OCI-LY3 (cell line): ENCODE measurements around the gene PCSK6.

Source experiments
- H2AFZ ChIP-seq: fragments of 200-600, 300-600 bp; shearing (Covaris generic); 2 replicates; pipeline ENCODE4 v1.6.0; 2014; ENCODE audit warnings: antibody characterized with exemption, low read depth, low read length
- H3K27ac ChIP-seq: fragments of 200-600, 300-600 bp; sonication (generic); 2 replicates; pipeline ENCODE4 v1.5.1; 2014; ENCODE audit warnings: mild to moderate bottlenecking, low read length, moderate library complexity, mixed read lengths
- H3K27me3 ChIP-seq: fragments of 200-600, 300-600 bp; sonication (generic); 2 replicates; pipeline ENCODE4 v1.6.1; 2014; ENCODE audit warnings: low read depth, low read length, mixed read lengths
- H3K36me3 ChIP-seq: fragments of 200-600, 300-600 bp; sonication (generic); replicated peaks from 2 replicates; pipeline ENCODE3; 2014; ENCODE audit warnings: low read depth, low read length, mixed read lengths
- H3K4me1 ChIP-seq: fragments of 300-600, 200-600 bp; sonication (generic); 2 replicates; pipeline ENCODE4 v1.6.1; 2014; ENCODE audit warnings: low read length, mixed read lengths
- H3K4me2 ChIP-seq: fragments of 200-600, 300-600 bp; sonication (generic); 2 replicates; pipeline ENCODE4 v1.6.1; 2014; ENCODE audit warnings: low read length, mixed read lengths
- H3K4me3 ChIP-seq: fragments of 300-600, 200-600 bp; sonication (generic); 2 replicates; pipeline ENCODE4 v1.5.1; 2014; ENCODE audit warnings: antibody characterized with exemption, mild to moderate bottlenecking, low read length, moderate library complexity
- H3K79me2 ChIP-seq: fragments of 300-600, 200-600 bp; shearing (Covaris generic); 2 replicates; pipeline ENCODE4 v1.6.1; 2014; ENCODE audit warnings: mild to moderate bottlenecking, low read length, mixed read lengths
- H3K9ac ChIP-seq: fragments of 300-600, 200-600 bp; shearing (Covaris generic); 2 replicates; pipeline ENCODE4 v1.6.0; 2014; ENCODE audit warnings: mild to moderate bottlenecking, low read length, moderate library complexity
- H3K9me3 ChIP-seq: fragments of 200-600, 300-600 bp; shearing (Covaris generic); 2 replicates; pipeline ENCODE4 v1.6.1; 2014; ENCODE audit warnings: low read length, mixed read lengths; ENCODE audit not compliant: insufficient read depth
- H4K20me1 ChIP-seq: fragments of 200-600, 300-600 bp; sonication (generic); 2 replicates; pipeline ENCODE4 v1.6.1; 2016; ENCODE audit warnings: low read length, mixed read lengths; ENCODE audit not compliant: insufficient read depth
- EZH2phosphoT487 ChIP-seq: fragments of 200-600 bp; shearing (Covaris generic); IDR thresholded peaks from 2 replicates; pipeline ENCODE4 v1.6.1; 2018; ENCODE audit warnings: antibody characterized with exemption, mixed run types, low read depth
- TF ChIP-seq, protein P1 (sequence below): fragments of 200-600, 300-600 bp; sonication (generic); IDR thresholded peaks from 2 replicates; pipeline ENCODE4 v1.5.1; 2014; ENCODE audit warnings: antibody characterized with exemption, low read length, low read depth

Gene PCSK6

DNA sequence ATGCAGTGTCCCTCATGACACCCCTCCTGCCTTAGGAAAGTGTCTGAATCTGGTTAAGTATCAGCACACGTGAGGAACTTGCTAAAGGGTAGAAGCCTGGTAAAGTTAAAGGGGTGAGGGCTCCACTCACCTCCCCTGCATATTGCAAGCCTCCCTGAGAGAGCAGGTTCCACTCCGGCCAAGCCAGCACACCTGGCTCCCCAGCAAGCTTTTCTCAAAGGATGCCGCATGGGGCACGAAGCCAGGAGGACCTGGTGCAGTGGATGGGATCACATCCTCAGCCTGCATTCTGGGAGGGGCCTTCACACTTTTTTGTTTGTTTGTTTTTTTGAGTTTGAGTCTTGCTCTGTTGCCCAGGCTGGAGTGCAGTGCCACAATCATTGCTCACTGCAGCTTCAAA, 79.9 kb downstream of the PCSK6 start:
- H2AFZ ChIP-seq: no peak overlapping the region
- no peaks in the 10 kb centered on the region for H3K9me3 ChIP-seq
- H3K79me2 ChIP-seq: no peaks in the 10 kb centered on the region
- H3K27me3 ChIP-seq: peaks cover 47% of the 10 kb centered on the region
- no peak overlapping the region for H3K9ac ChIP-seq
- no peak overlapping the region for H3K27ac ChIP-seq
- H3K36me3 ChIP-seq: no peaks in the 10 kb centered on the region
- H4K20me1 ChIP-seq: peaks cover 7% of the 10 kb centered on the region; the same call in 1 of the 2 replicates
- no peak overlapping the region for H3K4me2 ChIP-seq
- TF ChIP-seq EZH2phosphoT487: no peak
- TF ChIP-seq, protein P1, sequence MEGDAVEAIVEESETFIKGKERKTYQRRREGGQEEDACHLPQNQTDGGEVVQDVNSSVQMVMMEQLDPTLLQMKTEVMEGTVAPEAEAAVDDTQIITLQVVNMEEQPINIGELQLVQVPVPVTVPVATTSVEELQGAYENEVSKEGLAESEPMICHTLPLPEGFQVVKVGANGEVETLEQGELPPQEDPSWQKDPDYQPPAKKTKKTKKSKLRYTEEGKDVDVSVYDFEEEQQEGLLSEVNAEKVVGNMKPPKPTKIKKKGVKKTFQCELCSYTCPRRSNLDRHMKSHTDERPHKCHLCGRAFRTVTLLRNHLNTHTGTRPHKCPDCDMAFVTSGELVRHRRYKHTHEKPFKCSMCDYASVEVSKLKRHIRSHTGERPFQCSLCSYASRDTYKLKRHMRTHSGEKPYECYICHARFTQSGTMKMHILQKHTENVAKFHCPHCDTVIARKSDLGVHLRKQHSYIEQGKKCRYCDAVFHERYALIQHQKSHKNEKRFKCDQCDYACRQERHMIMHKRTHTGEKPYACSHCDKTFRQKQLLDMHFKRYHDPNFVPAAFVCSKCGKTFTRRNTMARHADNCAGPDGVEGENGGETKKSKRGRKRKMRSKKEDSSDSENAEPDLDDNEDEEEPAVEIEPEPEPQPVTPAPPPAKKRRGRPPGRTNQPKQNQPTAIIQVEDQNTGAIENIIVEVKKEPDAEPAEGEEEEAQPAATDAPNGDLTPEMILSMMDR: no peak
- no peak overlapping the region for H3K4me3 ChIP-seq
- H3K4me1 ChIP-seq: peaks cover 17% of the 10 kb centered on the region

DNA sequence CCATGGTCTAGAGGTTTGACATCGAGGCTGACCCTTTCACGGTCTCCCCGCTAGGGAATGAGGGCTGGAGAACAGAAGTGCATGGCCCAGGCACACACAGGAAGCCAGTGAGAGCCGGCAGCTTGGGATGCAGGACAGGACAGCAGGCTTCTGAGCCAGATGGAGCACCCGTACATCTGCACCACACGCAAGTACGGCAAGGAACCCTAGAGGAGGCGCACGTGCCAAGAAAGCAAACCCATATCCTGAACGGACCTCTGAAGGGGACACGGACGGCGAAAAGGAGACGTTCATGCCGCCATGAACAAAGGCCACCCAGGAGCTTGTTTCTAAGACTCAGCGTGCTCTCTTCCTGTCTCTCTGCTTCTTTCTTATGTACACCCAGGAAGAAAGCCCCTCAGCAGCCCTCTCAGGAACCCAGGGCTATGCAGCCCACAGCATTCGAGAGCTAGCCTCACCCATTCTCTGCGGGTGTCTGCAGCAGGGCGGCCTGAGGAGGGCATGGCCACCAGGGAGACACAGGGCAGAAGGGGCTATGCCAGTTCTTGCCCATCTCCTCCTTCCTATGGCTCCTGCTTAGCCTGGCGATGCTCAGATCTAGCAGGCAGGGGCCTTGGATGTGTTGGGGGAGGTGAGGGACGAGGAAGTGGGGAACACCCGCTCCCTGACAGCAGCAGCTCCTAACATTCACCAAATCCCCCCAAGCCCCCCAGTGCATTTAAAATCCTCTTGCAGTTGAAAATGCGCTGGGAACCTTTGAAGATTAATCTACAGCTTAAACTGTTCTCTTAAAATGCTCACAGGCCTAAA, 81.3 kb downstream of the PCSK6 start:
- Histone ChIP-seq H3K4me1 (peaks cover 17% of the 10 kb centered on the region), H3K27ac (no peak overlapping the region), H4K20me1 (peaks cover 7% of the 10 kb centered on the region; the same call in 1 of the 2 replicates), H3K79me2 (no peaks in the 10 kb centered on the region), H3K27me3 (peaks cover 43% of the 10 kb centered on the region), H3K36me3 (no peaks in the 10 kb centered on the region), H3K4me2 (peak overlapping the region; percentile 54), H3K9me3 (no peaks in the 10 kb centered on the region), H3K4me3 (peak overlapping the region; percentile 7; the same call in 1 of the 2 replicates), H3K9ac (no peak overlapping the region), H2AFZ (no peak overlapping the region)
- TF ChIP-seq, protein P1: no peak
- no peak for TF ChIP-seq EZH2phosphoT487

- Histone ChIP-seq H3K79me2 (no peaks in the 10 kb centered on the region), H3K4me2 (peak overlapping the region; percentile 54), H3K4me1 (peaks cover 17% of the 10 kb centered on the region), H2AFZ (no peak overlapping the region), H3K9ac (no peak overlapping the region), H4K20me1 (peaks cover 7% of the 10 kb centered on the region; the same call in 1 of the 2 replicates), H3K4me3 (peak overlapping the region; percentile 7; the same call in 1 of the 2 replicates), H3K27me3 (peaks cover 43% of the 10 kb centered on the region), H3K27ac (no peak overlapping the region), H3K36me3 (no peaks in the 10 kb centered on the region), H3K9me3 (no peaks in the 10 kb centered on the region)
- TF ChIP-seq, protein P1: no peak
- no peak for TF ChIP-seq EZH2phosphoT487
Measured at GRCh38 chr15:101407439-101407838, 82.1 kb downstream of the PCSK6 start.

DNA sequence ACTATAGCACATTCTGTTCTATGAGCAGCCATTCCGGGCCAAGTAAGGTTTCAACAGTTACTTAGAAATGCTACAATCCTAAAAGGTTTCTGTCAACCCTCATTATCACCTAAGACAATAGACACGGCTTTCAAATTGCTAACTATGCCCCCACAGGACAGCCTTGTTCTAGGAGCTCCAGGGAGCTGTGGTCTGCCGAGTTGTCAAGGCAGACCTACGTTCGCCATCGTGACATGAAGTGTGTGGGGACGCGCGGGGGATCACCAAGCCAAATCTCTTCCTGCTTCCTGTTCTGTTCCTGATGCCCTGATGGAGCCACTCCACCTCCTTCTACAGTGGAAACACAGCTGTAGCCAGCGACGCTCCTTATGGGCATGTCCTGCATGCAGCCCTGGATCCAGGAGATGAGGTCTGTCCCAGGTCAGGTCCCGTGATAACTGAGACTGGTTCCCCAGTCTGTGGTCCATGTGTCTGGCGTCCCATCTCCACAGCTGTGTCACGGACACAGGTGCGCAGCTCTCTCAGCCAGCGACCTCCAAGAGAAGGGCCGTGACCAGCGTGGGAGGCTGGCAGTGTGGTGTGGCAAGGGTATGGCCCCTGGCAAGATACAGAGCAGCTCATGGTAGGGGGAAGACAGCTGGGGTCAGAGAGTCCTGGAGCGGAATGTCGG, 82.8 kb downstream of the PCSK6 start:
- no peak overlapping the region for H3K9ac ChIP-seq
- H3K27me3 ChIP-seq: peaks cover 40% of the 10 kb centered on the region
- peaks cover 7% of the 10 kb centered on the region; the same call in 1 of the 2 replicates for H4K20me1 ChIP-seq
- H3K4me1 ChIP-seq: peaks cover 17% of the 10 kb centered on the region
- H3K9me3 ChIP-seq: no peaks in the 10 kb centered on the region
- H3K4me2 ChIP-seq: no peak overlapping the region
- H2AFZ ChIP-seq: no peak overlapping the region
- H3K36me3 ChIP-seq: no peaks in the 10 kb centered on the region
- TF ChIP-seq EZH2phosphoT487: no peak
- TF ChIP-seq, protein P1: no peak
- H3K4me3 ChIP-seq: no peak overlapping the region
- no peak overlapping the region for H3K27ac ChIP-seq
- no peaks in the 10 kb centered on the region for H3K79me2 ChIP-seq
